GM19438 (cell line): Measurements from ENCODE around the gene TMEFF1.
"Not testable (repeated sequence)": the region's sequence is repeated elsewhere in the genome, so short reads cannot be mapped to it uniquely, and the experiment has no call there.

Source experiments
- ATAC-seq: cut with Tn5 transposase; IDR thresholded peaks from one replicate; pipeline ENCODE4 v1.9.1; 2021; ENCODE audit warnings: low read depth; ENCODE audit not compliant: unreplicated experiment

The TMEFF1 gene, protein sequence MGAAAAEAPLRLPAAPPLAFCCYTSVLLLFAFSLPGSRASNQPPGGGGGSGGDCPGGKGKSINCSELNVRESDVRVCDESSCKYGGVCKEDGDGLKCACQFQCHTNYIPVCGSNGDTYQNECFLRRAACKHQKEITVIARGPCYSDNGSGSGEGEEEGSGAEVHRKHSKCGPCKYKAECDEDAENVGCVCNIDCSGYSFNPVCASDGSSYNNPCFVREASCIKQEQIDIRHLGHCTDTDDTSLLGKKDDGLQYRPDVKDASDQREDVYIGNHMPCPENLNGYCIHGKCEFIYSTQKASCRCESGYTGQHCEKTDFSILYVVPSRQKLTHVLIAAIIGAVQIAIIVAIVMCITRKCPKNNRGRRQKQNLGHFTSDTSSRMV

GRCh38 chr9:100472788-100473275 lies at the start of gene TMEFF1:
TMEFF1 (plus strand) TSS chr9:100473149; CDS start chr9:100473545, 396 bp downstream.
- ATAC-seq = no peak

- no peak for ATAC-seq
Observed at GRCh38 chr9:100425758-100426157, 47.2 kb upstream of the TMEFF1 start.

DNA sequence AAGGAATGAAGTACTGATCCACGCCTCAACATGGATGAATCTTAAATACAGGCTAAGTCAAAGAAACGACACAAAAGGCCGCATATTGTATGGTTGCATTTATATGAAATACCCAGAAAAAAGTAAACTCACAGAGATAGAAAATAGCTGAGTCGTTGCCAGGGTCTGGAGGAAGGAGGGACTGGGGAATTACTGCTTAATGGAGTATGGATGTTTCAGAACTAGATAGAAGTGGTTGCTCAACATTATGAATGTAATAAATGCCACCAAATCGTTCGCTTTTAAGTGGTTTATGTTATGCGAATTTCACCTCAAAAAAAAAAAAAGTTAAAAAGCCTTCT lies 46.8 kb upstream of the TMEFF1 start:
- no peak for ATAC-seq

- peak; percentile 53 for ATAC-seq
Observed at GRCh38 chr9:100426530-100427365, 46.2 kb upstream of the TMEFF1 start, which contains the start of gene MSANTD3. MSANTD3 (plus strand) TSS chr9:100427143; CDS start chr9:100441939, 14,796 bp downstream.

GRCh38 chr9:100427366-100428263 lies 45.3 kb upstream of the TMEFF1 start:
- ATAC-seq = peak; percentile 67

DNA sequence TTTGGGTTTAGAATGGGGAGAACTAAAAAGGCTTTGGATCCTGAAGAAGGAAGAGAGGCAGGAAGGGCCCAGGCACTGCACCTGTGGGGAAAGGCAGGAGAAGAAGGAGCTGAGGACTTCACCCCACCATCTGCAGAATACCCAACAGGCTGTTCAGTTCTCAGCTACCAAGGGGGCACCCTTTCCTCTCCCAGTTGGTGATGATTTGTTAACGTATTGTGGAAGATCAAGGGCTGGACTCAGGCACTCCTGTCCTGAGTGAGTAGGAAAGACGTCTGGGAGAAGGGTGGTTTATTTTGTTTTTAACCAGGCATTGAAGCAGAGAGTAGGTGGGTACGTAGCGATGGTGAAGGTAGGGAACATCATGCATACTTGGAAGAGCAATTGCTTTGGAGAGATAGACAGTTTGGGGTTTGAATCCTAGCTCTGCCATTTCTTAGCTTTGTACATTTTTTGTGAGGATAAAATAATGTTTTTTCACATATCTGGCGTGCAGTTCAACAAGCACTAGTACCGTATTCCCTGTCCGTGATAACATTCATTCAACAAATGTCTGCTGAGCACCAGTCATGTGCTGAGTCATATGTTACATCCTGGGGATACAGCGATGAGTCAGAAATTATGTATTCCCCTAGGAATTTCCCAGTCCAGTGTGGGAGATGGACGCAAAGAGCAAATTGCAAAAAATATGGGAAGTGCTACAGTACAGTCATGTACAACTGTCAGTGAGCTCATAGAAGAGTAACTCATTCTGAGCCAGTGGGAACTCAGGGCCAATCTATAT lies 43.9 kb upstream of the TMEFF1 start:
- ATAC-seq = no peak

- no peak for ATAC-seq
Observed at GRCh38 chr9:100430286-100430940, 42.5 kb upstream of the TMEFF1 start.

GRCh38 chr9:100431886-100432285 lies 41.1 kb upstream of the TMEFF1 start:
- no peak for ATAC-seq

GRCh38 chr9:100432736-100433135 lies 40.2 kb upstream of the TMEFF1 start:
- no peak for ATAC-seq

GRCh38 chr9:100436571-100436970 lies 36.4 kb upstream of the TMEFF1 start:
- ATAC-seq = no peak

- no peak for ATAC-seq
Observed at GRCh38 chr9:100437860-100438805, 34.8 kb upstream of the TMEFF1 start.

- no peak for ATAC-seq
Observed at GRCh38 chr9:100440071-100440470, 32.9 kb upstream of the TMEFF1 start.

DNA sequence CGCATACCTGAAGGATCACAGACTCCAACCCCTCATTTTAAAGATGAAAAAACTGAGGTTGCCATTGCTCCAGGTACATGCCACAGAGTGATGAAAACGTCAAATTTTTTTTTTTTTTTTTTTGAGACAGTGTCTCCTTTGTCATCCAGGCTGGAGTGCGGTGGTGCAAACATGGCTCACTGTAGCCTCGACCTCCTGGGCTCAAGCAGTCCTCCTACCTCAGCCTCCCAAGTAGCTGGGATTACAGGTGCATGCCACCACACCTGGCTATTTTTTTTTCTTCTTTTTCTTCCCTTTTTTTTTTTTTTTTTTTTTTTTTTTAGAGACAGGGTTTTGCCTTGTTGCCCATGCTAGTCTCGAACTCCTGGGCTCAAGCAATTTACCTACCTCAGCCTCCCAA lies 32.5 kb upstream of the TMEFF1 start:
- ATAC-seq = not testable (repeated sequence)

DNA sequence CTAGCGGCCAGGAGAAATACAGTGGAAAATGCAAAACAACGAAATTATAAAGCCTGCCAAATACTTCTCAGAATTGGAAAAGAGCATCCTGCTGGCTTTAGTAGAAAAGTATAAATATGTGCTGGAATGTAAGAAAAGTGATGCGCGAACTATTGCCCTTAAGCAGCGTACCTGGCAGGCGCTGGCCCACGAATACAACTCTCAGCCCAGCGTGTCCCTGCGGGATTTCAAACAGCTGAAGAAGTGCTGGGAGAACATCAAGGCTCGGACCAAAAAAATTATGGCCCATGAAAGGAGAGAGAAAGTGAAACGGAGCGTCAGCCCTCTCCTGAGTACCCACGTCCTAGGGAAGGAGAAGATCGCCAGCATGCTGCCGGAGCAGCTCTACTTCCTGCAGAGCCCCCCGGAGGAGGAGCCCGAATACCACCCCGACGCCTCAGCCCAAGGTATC lies 31.0 kb upstream of the TMEFF1 start:
- ATAC-seq = no peak

GRCh38 chr9:100443781-100444768 lies 28.9 kb upstream of the TMEFF1 start:
- ATAC-seq = no peak

DNA sequence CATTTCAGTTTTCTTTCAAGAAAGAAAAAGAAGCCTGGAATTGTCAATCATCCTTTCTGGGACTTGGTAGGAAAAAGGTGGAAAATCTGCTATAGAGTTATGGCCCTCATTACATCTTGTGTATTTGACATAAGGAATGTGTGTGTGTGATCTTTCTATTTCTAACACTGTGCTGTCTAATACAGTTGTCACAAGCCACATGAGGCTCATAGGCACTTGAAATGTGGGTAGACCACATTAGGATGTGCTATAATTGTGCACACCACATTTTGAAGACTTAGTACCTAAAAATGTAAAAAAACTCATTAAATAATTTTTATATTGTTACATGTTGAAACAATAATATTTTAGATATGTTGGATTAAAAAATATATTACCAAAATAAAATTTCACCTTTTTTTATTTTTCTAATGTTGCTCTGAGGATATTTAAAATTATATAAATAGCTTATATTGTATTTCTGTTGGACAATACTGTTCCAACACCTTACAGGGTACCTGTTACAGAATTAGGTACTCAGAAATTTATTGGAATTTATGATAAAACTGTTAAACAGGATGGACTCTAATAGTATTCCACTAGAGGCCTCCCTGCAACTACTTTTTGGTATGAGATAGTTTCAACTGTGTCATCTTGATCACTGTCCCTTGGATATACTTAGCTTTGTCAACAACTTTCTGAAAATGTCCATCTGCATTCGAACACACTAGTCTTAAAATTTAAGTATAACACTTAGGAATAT lies 27.6 kb upstream of the TMEFF1 start:
- ATAC-seq = no peak
